HCT116 (cell line): ENCODE measurements around the gene OR2D3. TPM values are rescaled to one million over a fixed set of nuclear protein-coding genes. Genes with fewer than 3 reads are reported as not detected.
"Not testable (repeated sequence)": the region's sequence is repeated elsewhere in the genome, so short reads cannot be mapped to it uniquely, and the experiment has no call there.

Experiments
- ATAC-seq: fragments of 200-7000 bp; cut with Tn5 transposase; 2 replicates; pipeline ENCODE4 v1.9.1; 2020; ENCODE audit warnings: mild to moderate bottlenecking, moderate library complexity
- BruUV-seq: library from RNA; stranded (reverse); fragments of 400-500 nt; replicated peaks from 2 replicates; lab custom pipeline; 2021; lab: Mats Ljungman, UMichigan
- CTCF ChIA-PET: fragments of 300-600 bp; sonication (Branson Sonifier 250); formaldehyde crosslinking; loops from one replicate; lab custom pipeline; 2021; ENCODE audit warnings: antibody characterized with exemption; lab: Charles Lee
- POLR2A ChIA-PET: fragments of 300-600, 350-600 bp; sonication (Branson Sonifier 250); formaldehyde crosslinking; loops from one replicate; lab custom pipeline; 2021; ENCODE audit warnings: antibody characterized with exemption; lab: Charles Lee
- RAD21 ChIA-PET, 2 experiments: fragments of 300-600 bp; sonication (Branson Sonifier 250); formaldehyde crosslinking; loops; one replicate each; lab custom pipeline; 2023; ENCODE audit warnings: low total read pairs in 2 of 2; ENCODE audit not compliant: uncharacterized antibody in 2 of 2, unreplicated experiment in 2 of 2, low non-redundant PET in 1 of 2; lab: Charles Lee
- DNase-seq: peaks from one replicate; pipeline ENCODE4 v3.0.0-alpha.2; 2010; ENCODE audit warnings: low read depth, low spot score
- H2AFZ ChIP-seq: fragments of 200-600 bp; shearing (Covaris generic), sonication (generic); 2 replicates; pipeline ENCODE4 v1.6.1; 2017; ENCODE audit warnings: low read depth, mixed run types, mixed read lengths, antibody characterized with exemption, low read length; ENCODE audit not compliant: poor library complexity, severe bottlenecking
- H3K27ac ChIP-seq: 2 replicates; pipeline ENCODE4 v1.5.1; 2012; ENCODE audit warnings: low read depth, low read length
- H3K27me3 ChIP-seq: fragments of 200-600 bp; sonication (generic); 2 replicates; pipeline ENCODE4 v1.6.1; 2016; ENCODE audit warnings: mixed run types, low read length, mixed read lengths; ENCODE audit not compliant: insufficient read depth
- H3K36me3 ChIP-seq, 2 experiments: fragments of 200-500 bp in 1 of 2; fragments of 200-600 bp in 1 of 2; sonication (Bioruptor generic) in 1 of 2; sonication (generic) in 1 of 2; 2 replicates each; pipeline versions ENCODE4 v1.5.1 to v1.6.1; 2014 to 2016; ENCODE audit warnings: low read length in 2 of 2, inconsistent platforms in 1 of 2, mixed read lengths in 1 of 2, mixed run types in 1 of 2; ENCODE audit not compliant: insufficient read depth in 2 of 2, control insufficient read depth in 1 of 2
- H3K4me1 ChIP-seq, 2 experiments: fragments of 200-600 bp in 1 of 2; sonication (generic) in 1 of 2; 2 replicates each; pipeline versions ENCODE4 v1.5.1 to v1.6.1; 2012 to 2017; ENCODE audit warnings: low read length in 2 of 2, inconsistent platforms in 1 of 2, mild to moderate bottlenecking in 1 of 2, mixed read lengths in 1 of 2, mixed run types in 1 of 2, moderate library complexity in 1 of 2; ENCODE audit not compliant: insufficient read depth in 2 of 2, control insufficient read depth in 1 of 2
- H3K4me2 ChIP-seq: fragments of 200-600 bp; sonication (generic); 2 replicates; pipeline ENCODE4 v1.6.1; 2017; ENCODE audit warnings: mixed run types, low read length, mixed read lengths
- H3K4me3 ChIP-seq, 2 experiments: fragments of 200-600 bp in 1 of 2; sonication (generic) in 1 of 2; replicated peaks in 1 of 2; 2 replicates each; pipeline ENCODE4 v1.5.1; 2011 to 2016; ENCODE audit warnings: low read length in 2 of 2, control low read depth in 1 of 2, low read depth in 1 of 2, mild to moderate bottlenecking in 1 of 2, mixed read lengths in 1 of 2, mixed run types in 1 of 2
- H3K79me2 ChIP-seq: fragments of 200-600 bp; sonication (generic); 2 replicates; pipeline ENCODE4 v1.6.1; 2017; ENCODE audit warnings: mild to moderate bottlenecking, mixed run types, low read length, moderate library complexity, mixed read lengths; ENCODE audit not compliant: insufficient read depth
- H3K9ac ChIP-seq: fragments of 200-600 bp; sonication (generic); 2 replicates; pipeline ENCODE4 v1.6.1; 2016; ENCODE audit warnings: low read length, mixed read lengths
- H3K9me2 ChIP-seq: fragments of 200-600 bp; sonication (generic), shearing (Covaris generic); 2 replicates; pipeline ENCODE4 v1.6.1; 2017; ENCODE audit warnings: mixed run types, mild to moderate bottlenecking, moderate library complexity; ENCODE audit not compliant: insufficient read depth
- H3K9me3 ChIP-seq, 2 experiments: fragments of 200-500 bp in 1 of 2; fragments of 200-600 bp in 1 of 2; sonication (Bioruptor generic) in 1 of 2; sonication (generic) in 1 of 2; 2 replicates each; pipeline ENCODE4 v1.6.1; 2014 to 2017; ENCODE audit warnings: low read length in 2 of 2, mixed read lengths in 2 of 2, inconsistent platforms in 1 of 2, low read depth in 1 of 2, mild to moderate bottlenecking in 1 of 2, mixed run types in 1 of 2, moderate library complexity in 1 of 2; ENCODE audit not compliant: control insufficient read depth in 1 of 2, insufficient read depth in 1 of 2
- H4K20me1 ChIP-seq: fragments of 200-600 bp; sonication (generic), shearing (Covaris generic); 2 replicates; pipeline ENCODE4 v1.6.1; 2017; ENCODE audit warnings: mixed run types, mild to moderate bottlenecking, moderate library complexity; ENCODE audit not compliant: insufficient read depth
- CBX3 ChIP-seq: IDR thresholded peaks from 2 replicates; pipeline ENCODE4 v1.6.1; 2012; ENCODE audit warnings: low read depth
- CTCF ChIP-seq, 3 experiments: fragments of 200-600 bp in 1 of 3; sonication (generic) in 1 of 3; IDR thresholded peaks in 2 of 3; conservative IDR thresholded peaks in 1 of 3; 2 replicates each; pipeline ENCODE4 v1.5.1; 2012 to 2017; ENCODE audit warnings: low read depth in 2 of 3, low read length in 2 of 3, antibody characterized with exemption in 1 of 3, borderline replicate concordance in 1 of 3, control low read depth in 1 of 3, mild to moderate bottlenecking in 1 of 3, mixed read lengths in 1 of 3, mixed run types in 1 of 3, moderate library complexity in 1 of 3; ENCODE audit not compliant: insufficient read depth in 1 of 3
- EZH2 ChIP-seq: fragments of 200-600 bp; sonication (generic); IDR thresholded peaks from 2 replicates; pipeline ENCODE4 v1.6.1; 2017; ENCODE audit warnings: antibody characterized with exemption, mixed run types
- FOSL1 ChIP-seq: IDR thresholded peaks from 2 replicates; pipeline ENCODE4 v1.6.1; 2012; ENCODE audit warnings: low read depth
- JUND ChIP-seq: IDR thresholded peaks from 2 replicates; pipeline ENCODE4 v1.6.1; 2012
- RAD21 ChIP-seq: IDR thresholded peaks from 2 replicates; pipeline ENCODE4 v1.6.1; 2012; ENCODE audit warnings: low read depth, mild to moderate bottlenecking
- TCF7L2 ChIP-seq: IDR thresholded peaks from 2 replicates; pipeline ENCODE4 v1.7.0; 2011; ENCODE audit warnings: borderline replicate concordance, inconsistent platforms; ENCODE audit not compliant: insufficient read depth, insufficient read length; ENCODE audit errors: extremely low read depth
- YY1 ChIP-seq: IDR thresholded peaks from 2 replicates; pipeline ENCODE4 v1.6.1; 2011; ENCODE audit warnings: low read length, low read depth, moderate library complexity, mild to moderate bottlenecking; ENCODE audit not compliant: insufficient replicate concordance; ENCODE audit errors: extremely low read depth
- ZBTB33 ChIP-seq: IDR thresholded peaks from 2 replicates; pipeline ENCODE4 v1.6.1; 2011; ENCODE audit warnings: mild to moderate bottlenecking, low read length, moderate library complexity; ENCODE audit not compliant: insufficient replicate concordance; ENCODE audit errors: extremely low read depth
- ZNF274 ChIP-seq: fragments of 200-500 bp; sonication (Bioruptor generic); IDR thresholded peaks from 2 replicates; pipeline ENCODE4 v1.6.1; 2014; ENCODE audit warnings: mild to moderate bottlenecking, low read depth, low read length, inconsistent platforms
- intact Hi-C: fragments of 100-400 bp; cut with micrococcal nuclease; formaldehyde crosslinking; loops from 2 replicates; pipeline ENCODE4 v1.10.0; 2022
- total RNA-seq: library from RNA; stranded (reverse); gene quantifications from one replicate; pipeline ENCODE4 v1.2.1, GENCODE V29; 2021; ENCODE audit not compliant: unreplicated experiment

Gene OR2D3
- total RNA-seq, 1 experiment from 2014 or later = not detected

GRCh38 chr11:6943131-6943530, 22.3 kb downstream of the OR2D3 start:
- TF ChIP-seq EZH2 = no peak
- TF ChIP-seq ZNF274 = no peak
- TF ChIP-seq RAD21 = no peak
- H3K9me3 ChIP-seq = no peaks in the 10 kb centered on the region
- BruUV-seq = no TSS peak
- H3K79me2 ChIP-seq = no peaks in the 10 kb centered on the region
- ATAC-seq (no peak), DNase-seq (no peak)
- CTCF ChIA-PET = no interaction called here
- H3K4me1 ChIP-seq = no peaks in the 10 kb centered on the region
- no peak overlapping the region for H3K4me3 ChIP-seq
- no peaks in the 10 kb centered on the region for H3K9me2 ChIP-seq
- intact Hi-C loops = no loop called here
- H3K36me3 ChIP-seq = peaks cover 2 to 9% of the 10 kb centered on the region in 2 experiments; a peak in 2 of 4 replicates
- RAD21 ChIA-PET = no interaction called here
- no peaks in the 10 kb centered on the region for H4K20me1 ChIP-seq
- H2AFZ ChIP-seq = no peak overlapping the region
- no peaks in the 10 kb centered on the region for H3K27me3 ChIP-seq
- no peak overlapping the region for H3K9ac ChIP-seq
- POLR2A ChIA-PET = no interaction called here
- H3K27ac ChIP-seq = no peak overlapping the region
- H3K4me2 ChIP-seq = no peak overlapping the region

GRCh38 chr11:6954248-6954647, 33.4 kb downstream of the OR2D3 start:
- BruUV-seq, intact Hi-C loops, H3K4me2 ChIP-seq, ATAC-seq, H3K4me1 ChIP-seq, POLR2A ChIA-PET, H3K27me3 ChIP-seq, CTCF ChIA-PET, H3K9ac ChIP-seq, DNase-seq, H2AFZ ChIP-seq, H3K9me2 ChIP-seq, RAD21 ChIA-PET, H3K27ac ChIP-seq, H3K79me2 ChIP-seq, H4K20me1 ChIP-seq, H3K4me3 ChIP-seq, H3K9me3 ChIP-seq: not testable (repeated sequence)
- H3K36me3 ChIP-seq = peaks cover 5 to 12% of the 10 kb centered on the region in 2 experiments; a peak in 2 of 4 replicates

- ChIA-PET RAD21 (no interaction called here), POLR2A (no interaction called here), CTCF (no interaction called here)
- no peaks in the 10 kb centered on the region for H3K36me3 ChIP-seq
- no peaks in the 10 kb centered on the region for H3K4me1 ChIP-seq
- H4K20me1 ChIP-seq = no peaks in the 10 kb centered on the region
- ATAC-seq (no peak), DNase-seq (no peak)
- H3K9me2 ChIP-seq = no peaks in the 10 kb centered on the region
- BruUV-seq = no TSS peak
- H3K4me2 ChIP-seq = no peak overlapping the region
- intact Hi-C loops = no loop called here
- no peak overlapping the region for H2AFZ ChIP-seq
- no peaks in the 10 kb centered on the region for H3K27me3 ChIP-seq
- H3K9me3 ChIP-seq = no peaks in the 10 kb centered on the region
- no peak overlapping the region for H3K9ac ChIP-seq
- H3K4me3 ChIP-seq = no peak overlapping the region
- no peak overlapping the region for H3K27ac ChIP-seq
- H3K79me2 ChIP-seq = no peaks in the 10 kb centered on the region
- TF ChIP-seq ZBTB33 = no peak
- TF ChIP-seq FOSL1 = no peak
- no peak for TF ChIP-seq YY1
- no peak for TF ChIP-seq CTCF (IDR thresholded peaks at IDR 0.05 in 2 of 3, conservative IDR thresholded peaks at IDR 0.05 in 1 of 3; ENCODE audit: borderline replicate concordance in 1 of 3, insufficient read depth in 1 of 3, low read depth in 2 of 3, low read length in 2 of 3)
- TF ChIP-seq TCF7L2 = no peak
- no peak for TF ChIP-seq JUND
- TF ChIP-seq CBX3 = no peak
Observed at GRCh38 chr11:6962141-6962540, 41.3 kb downstream of the OR2D3 start.
